A549 (cell line): Measurements from ENCODE around the gene DCLK1. TPM values are rescaled to one million over a fixed set of nuclear protein-coding genes. Genes with fewer than 3 reads are reported as not detected.

Experiments used
- ATAC-seq, 2 experiments: fragments of 200-7000 bp in 1 of 2; fragments of >200 bp in 1 of 2; cut with Nextera tagmentation in 1 of 2; cut with Tn5 transposase in 1 of 2; 3 replicates each; pipeline versions ENCODE4 v1.8.0 to v1.9.1; 2018 to 2020; ENCODE audit warnings: mild to moderate bottlenecking in 1 of 2, moderate library complexity in 1 of 2
- CTCF ChIA-PET: fragments of 300-600 bp; sonication (Branson Sonifier 250); formaldehyde crosslinking; extraction: SDS; loops from one replicate; lab custom pipeline; 2021; ENCODE audit warnings: antibody characterized with exemption, inconsistent platforms; lab: Yijun Ruan, JAX
- POLR2A ChIA-PET: fragments of 350-600 bp; formaldehyde crosslinking; extraction: SDS; loops from one replicate; lab custom pipeline; 2021; ENCODE audit warnings: antibody characterized with exemption, inconsistent platforms; lab: Yijun Ruan, JAX
- DNase-seq, 2 experiments: peaks; one replicate each; pipeline versions ENCODE4 v3.0.0 to v3.0.0-alpha.2; 2011 to 2016; ENCODE audit warnings: low read depth in 1 of 2, low spot score in 1 of 2
- FAIRE-seq: peaks from 2 replicates; lab custom pipeline; 2011; peaks lifted over from hg19 to GRCh38; lab: Jason Lieb, UNC
- H3K27ac ChIP-seq, 2 experiments: fragments of >200 bp; sonication (Bioruptor Twin); formaldehyde crosslinking; 3 replicates each; pipeline ENCODE4 v1.5.1; 2016 to 2017
- H3K4me1 ChIP-seq: fragments of >200 bp; sonication (Bioruptor Twin); formaldehyde crosslinking; 3 replicates; pipeline ENCODE4 v1.6.1; 2016
- H3K4me2 ChIP-seq: fragments of >200 bp; sonication (Bioruptor Twin); formaldehyde crosslinking; 3 replicates; pipeline ENCODE4 v1.6.1; 2016
- H3K4me3 ChIP-seq: fragments of >200 bp; sonication (Bioruptor Twin); formaldehyde crosslinking; 3 replicates; pipeline ENCODE4 v1.5.1; 2016
- H3K9me3 ChIP-seq: fragments of >200 bp; sonication (Bioruptor Twin); formaldehyde crosslinking; 3 replicates; pipeline ENCODE4 v1.6.1; 2016
- CTCF ChIP-seq: fragments of >200 bp; sonication (Bioruptor Twin); formaldehyde crosslinking; IDR thresholded peaks from 3 replicates; pipeline ENCODE4 v1.5.1; 2016
- E2F6 ChIP-seq: IDR thresholded peaks from 2 replicates; pipeline ENCODE4 v1.6.1; 2012; ENCODE audit warnings: low read depth, borderline replicate concordance
- EHF ChIP-seq: fragments of 250-450 bp; sonication (Bioruptor Pico); IDR thresholded peaks from 2 replicates; pipeline ENCODE4 v1.5.0; 2020; ENCODE audit warnings: mild to moderate bottlenecking
- ELK1 ChIP-seq: fragments of 150-350 bp; IDR thresholded peaks from 2 replicates; pipeline ENCODE4 v1.6.1; 2014; ENCODE audit warnings: low read depth, mild to moderate bottlenecking, low read length
- ESRRA ChIP-seq: fragments of 150-350 bp; IDR thresholded peaks from 2 replicates; pipeline ENCODE4 v1.6.1; 2014; ENCODE audit warnings: mild to moderate bottlenecking, low read length, borderline replicate concordance
- FOXS1 ChIP-seq: fragments of 250-450 bp; sonication (Bioruptor Pico); IDR thresholded peaks from 2 replicates; pipeline ENCODE4 v1.5.0; 2020; ENCODE audit warnings: mild to moderate bottlenecking, moderate library complexity
- HMGXB4 ChIP-seq: fragments of 250-450 bp; sonication (Bioruptor Pico); IDR thresholded peaks from 2 replicates; pipeline ENCODE4 v1.5.0; 2021; ENCODE audit warnings: mild to moderate bottlenecking, moderate library complexity, borderline replicate concordance
- HOXA7 ChIP-seq: fragments of 250-450 bp; sonication (Bioruptor Pico); IDR thresholded peaks from 2 replicates; pipeline ENCODE4 v1.5.0; 2020; ENCODE audit warnings: mild to moderate bottlenecking, moderate library complexity
- KDM1A ChIP-seq: fragments of 200-600 bp; sonication (generic); IDR thresholded peaks from 2 replicates; pipeline ENCODE4 v1.6.1; 2016; ENCODE audit warnings: low read depth, mild to moderate bottlenecking
- MAFK ChIP-seq: fragments of 450-650 bp; IDR thresholded peaks from 2 replicates; pipeline ENCODE4 v1.6.1; 2014; ENCODE audit not compliant: partially characterized antibody
- PHF8 ChIP-seq: fragments of 200-600 bp; sonication (generic); IDR thresholded peaks from 2 replicates; pipeline ENCODE4 v1.6.1; 2016; ENCODE audit warnings: low read depth, mild to moderate bottlenecking, antibody characterized with exemption, moderate library complexity, borderline replicate concordance
- POLR2AphosphoS2 ChIP-seq: conservative IDR thresholded peaks from 2 replicates; pipeline ENCODE4 v1.6.1; 2012; ENCODE audit warnings: low read length, improper control_type of control experiment, inconsistent platforms
- RCOR1 ChIP-seq: fragments of 150-350 bp; IDR thresholded peaks from 2 replicates; pipeline ENCODE4 v1.6.1; 2014; ENCODE audit warnings: antibody characterized with exemption, low read length, low read depth
- RNF2 ChIP-seq: fragments of 200-600 bp; sonication (generic); IDR thresholded peaks from 2 replicates; pipeline ENCODE4 v1.6.1; 2016; ENCODE audit warnings: low read depth, mild to moderate bottlenecking, antibody characterized with exemption, moderate library complexity, borderline replicate concordance
- SREBF2 ChIP-seq: fragments of 450-650 bp; IDR thresholded peaks from 2 replicates; pipeline ENCODE4 v1.6.1; 2014; ENCODE audit warnings: mild to moderate bottlenecking, moderate library complexity
- ZC3H11A ChIP-seq: fragments of 450-650 bp; IDR thresholded peaks from 2 replicates; pipeline ENCODE4 v1.6.1; 2014; ENCODE audit warnings: antibody characterized with exemption, mild to moderate bottlenecking
- ZFP36 ChIP-seq: fragments of 450-650 bp; IDR thresholded peaks from 2 replicates; pipeline ENCODE4 v1.6.1; 2014; ENCODE audit warnings: borderline replicate concordance; ENCODE audit not compliant: partially characterized antibody
- WGBS: methylation state at CpG from one replicate; pipeline ENCODE4 v1.1.6; 2017; ENCODE audit errors: missing lambda C conversion rate; 5-methylcytosine and 5-hydroxymethylcytosine counted together
- polyA plus RNA-seq, 4 experiments: library from polyadenylated mRNA; depleted of rRNA in 3 of 4; stranded (reverse); fragments of >200 nt; fragmentation: RNase III in 1 of 4; extraction: RNeasy Plus Mini Kit Qiagen cat#74134 plus additional on column Dnase treatment in 1 of 4; gene quantifications; 2 replicates in 3 of 4; 3 replicates in 1 of 4; pipeline ENCODE4 v1.2.3, GENCODE V29; 2011 to 2017

The DCLK1 gene
- polyA plus RNA-seq, 2 of the 4 experiments (the other 2 are of a cell fraction) = 0.13 to 0.21 TPM

GRCh38 chr13:35830850-35831450 is 300.2 kb downstream of the DCLK1 start:
- no peaks in the 10 kb centered on the region for H3K4me1 ChIP-seq
- CTCF ChIA-PET = interaction anchor here (1.0 kb wide), 1 partner anchor 42 kb away, joined by 4 read pairs; no protein-coding TSS in a partner anchor
- H3K9me3 ChIP-seq = no peaks in the 10 kb centered on the region
- no peak for DNase-seq
- no peak overlapping the region for H3K4me2 ChIP-seq
- no peak overlapping the region for H3K27ac ChIP-seq
- no peak overlapping the region for H3K4me3 ChIP-seq
- no peak for TF ChIP-seq ZC3H11A
- no peak for ATAC-seq
- no peak for FAIRE-seq
- WGBS = 47% methylated on average over 2 of the region's 2 CpGs
- POLR2A ChIA-PET = no interaction called here

GRCh38 chr13:35826626-35827254 is 304.4 kb downstream of the DCLK1 start:
- no peak for FAIRE-seq
- H3K4me2 ChIP-seq = no peak overlapping the region
- ChIA-PET POLR2A (no interaction called here), CTCF (no interaction called here)
- H3K9me3 ChIP-seq = no peaks in the 10 kb centered on the region
- H3K27ac ChIP-seq = no peak overlapping the region
- H3K4me1 ChIP-seq = no peaks in the 10 kb centered on the region
- no peak overlapping the region for H3K4me3 ChIP-seq
- 40% methylated on average over 10 of the region's 10 CpGs for WGBS
- DNase-seq = peak in 1 of 2 experiments; percentile 11
- no peak for ATAC-seq
- TF ChIP-seq RCOR1 = no peak
- TF ChIP-seq CTCF = peak; percentile 12; the same call in 2 of the 3 replicates
- no peak for TF ChIP-seq HOXA7
- no peak for TF ChIP-seq POLR2AphosphoS2
- TF ChIP-seq ZC3H11A = no peak

- ATAC-seq = no peak
Measured at GRCh38 chr13:35824825-35825224, 306.4 kb downstream of the DCLK1 start.

More at GRCh38 chr13:35824825-35825224, 306.4 kb downstream of the DCLK1 start:
- H3K27ac ChIP-seq = no peak overlapping the region
- no peaks in the 10 kb centered on the region for H3K9me3 ChIP-seq
- DNase-seq (no peak), FAIRE-seq (no peak)
- CTCF ChIA-PET = no interaction called here
- TF ChIP-seq ESRRA (no peak), SREBF2 (no peak), EHF (CRISPR knock-in tag) (no peak), ELK1 (no peak), FOXS1 (CRISPR knock-in tag) (no peak), KDM1A (no peak), RCOR1 (no peak), ZFP36 (no peak), RNF2 (no peak), E2F6 (no peak), MAFK (no peak), PHF8 (no peak), HMGXB4 (CRISPR knock-in tag) (no peak)
- no peaks in the 10 kb centered on the region for H3K4me1 ChIP-seq
- 68% methylated on average over 8 of the region's 8 CpGs for WGBS
- H3K4me2 ChIP-seq = no peak overlapping the region
- POLR2A ChIA-PET = no interaction called here
- no peak overlapping the region for H3K4me3 ChIP-seq
